Stimulated activated CD8-positive, alpha-beta memory T cell treated with anti-CD3 and anti-CD28 coated beads, Interleukin-2, amount 100 ng/mL, for 48 hours (primary cell): ENCODE data around the gene TMEM238.
"Not testable (repeated sequence)": the region's sequence is repeated elsewhere in the genome, so short reads cannot be mapped to it uniquely, and the experiment has no call there.

Source experiments
- DNase-seq, 2 donors: peaks; one replicate each; pipeline ENCODE4 v3.0.0-alpha.2; 2020; ENCODE audit warnings: low read depth in 2 of 2

Gene TMEM238

GRCh38 chr19:55401390-55401789, 17.3 kb upstream of the TMEM238 start:
- not testable (repeated sequence) for DNase-seq

GRCh38 chr19:55400281-55401087, 16.4 kb upstream of the TMEM238 start:
- no peak for DNase-seq

- no peak for DNase-seq
Observed at GRCh38 chr19:55398200-55398925, 14.3 kb upstream of the TMEM238 start.

GRCh38 chr19:55392820-55393761, 9.0 kb upstream of the TMEM238 start:
- DNase-seq = no peak

GRCh38 chr19:55391702-55392615, 7.9 kb upstream of the TMEM238 start:
- DNase-seq = no peak

GRCh38 chr19:55391191-55391670, 7.1 kb upstream of the TMEM238 start:
- no peak for DNase-seq

- no peak for DNase-seq
Observed at GRCh38 chr19:55390461-55390880, 6.4 kb upstream of the TMEM238 start.

- DNase-seq = no peak
Observed at GRCh38 chr19:55389386-55390317, 5.6 kb upstream of the TMEM238 start.

- DNase-seq = no peak
Observed at GRCh38 chr19:55387736-55388497, 3.8 kb upstream of the TMEM238 start.

- no peak for DNase-seq
Observed at GRCh38 chr19:55386493-55386971, 2.4 kb upstream of the TMEM238 start.

GRCh38 chr19:55385724-55386492, 1.8 kb upstream of the TMEM238 start, which contains the start of gene RPL28:
TSS of gene RPL28 (plus strand) at chr19:55385932. CDS start at chr19:55386358, 426 bp downstream.
- peak; percentile 95 to 98 for DNase-seq

GRCh38 chr19:55384920-55385723, 1.0 kb upstream of the TMEM238 start:
- DNase-seq = peak; percentile 86 to 92

- DNase-seq = peak in 1 of 2 donors; percentile 35
Observed at GRCh38 chr19:55383279-55384130, 587 bp downstream of the TMEM238 start.

GRCh38 chr19:55382522-55383054, 1.5 kb downstream of the TMEM238 start:
- DNase-seq = no peak

GRCh38 chr19:55382013-55382412, 2.1 kb downstream of the TMEM238 start:
- no peak for DNase-seq

GRCh38 chr19:55379174-55379573, 4.9 kb downstream of the TMEM238 start:
- DNase-seq = no peak
